GM21576 (cell line): ENCODE data around the gene LRCH1.

Experiments used
- ATAC-seq: cut with Tn5 transposase; IDR thresholded peaks from one replicate; pipeline ENCODE4 v1.9.1; 2021; ENCODE audit warnings: mild to moderate bottlenecking, moderate library complexity; ENCODE audit not compliant: unreplicated experiment

The LRCH1 gene

DNA sequence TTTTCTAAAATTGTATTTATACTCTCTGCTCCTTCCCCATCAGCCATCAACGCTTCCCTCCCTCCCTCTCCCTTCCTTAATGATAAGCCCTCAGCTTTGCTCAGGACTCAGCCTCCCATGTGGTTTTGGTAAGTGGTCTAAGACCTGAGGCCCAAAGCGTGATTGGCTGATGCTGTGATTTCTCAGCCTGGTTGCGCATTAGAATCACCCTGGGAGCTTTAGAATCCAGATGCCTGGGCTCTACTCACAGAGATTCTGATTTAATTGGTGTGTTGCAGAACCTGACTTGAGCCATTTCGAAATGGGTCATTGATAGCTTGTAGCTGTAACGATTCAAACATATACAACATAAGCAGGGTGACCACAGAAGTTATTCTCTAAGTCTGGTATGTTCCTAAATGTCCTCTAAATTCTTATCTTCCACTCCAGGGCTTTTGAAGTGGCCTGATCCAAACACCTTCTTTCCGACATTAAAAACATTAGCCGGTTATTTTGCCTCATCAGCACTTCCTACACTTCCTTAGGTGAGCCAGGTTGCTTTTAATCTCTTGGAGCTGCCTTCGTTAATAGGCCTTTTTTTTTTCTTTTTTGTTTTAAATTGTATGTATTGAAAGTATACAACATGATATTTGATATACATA lies 60.6 kb downstream of the LRCH1 start:
- ATAC-seq = no peak

DNA sequence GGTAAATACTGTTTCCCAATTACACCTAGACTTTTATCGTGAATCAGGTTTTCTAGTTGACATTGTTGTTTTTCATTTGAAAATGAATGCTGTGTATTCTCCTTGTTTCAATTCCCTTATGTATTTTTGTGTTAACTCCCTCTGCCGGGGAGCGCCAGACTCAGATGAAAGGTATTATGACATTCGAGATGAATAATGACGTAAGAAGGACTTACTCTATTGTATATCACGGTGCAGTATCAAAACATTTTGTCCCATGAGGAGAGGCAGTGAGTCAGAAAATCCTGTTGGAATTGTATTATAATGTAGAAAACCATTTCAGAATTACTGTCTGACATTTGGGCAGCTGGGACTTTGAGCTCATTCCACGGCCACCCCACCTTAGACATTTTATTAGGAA lies 61.6 kb downstream of the LRCH1 start:
- ATAC-seq = no peak

DNA sequence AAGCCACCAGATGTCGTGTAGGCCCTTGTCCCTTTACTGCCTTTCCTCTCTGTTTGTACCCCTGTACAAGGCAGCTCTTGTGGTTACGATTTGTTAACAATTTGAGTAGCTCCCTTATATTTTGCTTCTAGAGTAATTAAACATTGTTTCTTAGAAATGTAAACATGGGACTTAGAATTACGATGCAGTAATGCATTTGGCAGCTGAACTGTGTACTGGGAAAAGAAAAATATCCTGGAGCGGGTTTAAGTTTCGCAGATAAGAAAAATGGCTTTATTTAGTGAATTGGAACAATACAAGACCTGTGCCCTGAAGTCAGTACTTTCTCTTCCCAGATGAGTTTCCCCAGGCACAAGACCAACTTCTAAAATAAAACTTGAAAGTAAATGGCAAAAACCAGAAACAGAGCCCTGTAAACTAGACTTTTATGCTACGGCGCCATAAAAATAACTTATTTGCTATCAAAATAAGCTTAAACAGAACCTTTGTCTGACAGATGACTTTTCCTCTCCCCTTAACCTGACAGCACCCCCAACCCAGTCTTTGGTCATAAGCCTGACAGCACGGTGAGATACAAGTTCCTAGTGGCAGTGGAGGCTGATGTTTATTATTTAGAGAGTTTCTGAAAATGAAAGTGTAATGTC lies 63.0 kb downstream of the LRCH1 start:
- ATAC-seq = no peak

DNA sequence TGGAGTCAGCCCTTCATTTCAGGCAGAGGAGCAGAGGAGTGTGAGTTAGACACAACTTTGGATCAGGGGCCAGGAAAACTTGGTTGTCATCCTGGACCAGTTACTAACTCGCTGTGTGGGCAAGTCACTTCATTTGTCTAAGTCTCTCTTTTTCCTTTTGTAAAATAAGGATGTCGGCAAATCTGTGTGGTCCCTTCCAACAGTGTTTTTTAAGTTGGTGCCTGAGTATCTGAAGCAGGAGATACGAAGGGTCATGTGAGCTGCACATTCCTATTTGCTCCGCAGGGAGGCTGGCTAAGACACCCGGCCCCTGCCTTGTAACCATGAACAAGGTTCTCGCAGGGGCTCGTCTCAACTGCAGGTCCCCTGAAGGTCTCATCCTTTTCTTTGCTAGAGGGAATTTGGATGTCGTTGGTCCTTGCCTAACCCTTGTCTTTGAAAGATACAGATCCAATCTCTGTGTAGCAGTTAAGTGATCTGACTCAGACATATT lies 64.3 kb downstream of the LRCH1 start:
- ATAC-seq = no peak

DNA sequence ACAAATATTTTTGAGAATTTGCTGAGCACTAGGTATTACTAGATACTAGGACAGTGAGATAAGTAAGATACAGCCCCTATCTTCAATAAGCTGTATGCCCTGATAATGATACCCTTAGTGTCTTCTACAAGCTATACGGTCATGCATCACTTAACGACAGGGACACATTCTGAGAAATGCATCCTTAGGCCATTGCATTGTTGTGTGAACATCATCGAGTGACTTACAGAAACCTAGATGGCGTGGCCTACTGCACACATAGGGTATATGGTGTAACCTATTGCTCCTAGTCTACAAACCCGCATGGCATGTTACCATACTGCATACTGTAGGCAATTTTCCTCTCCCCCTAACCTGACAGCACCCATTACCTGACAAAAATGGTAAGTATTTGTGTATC lies 64.9 kb downstream of the LRCH1 start:
- ATAC-seq = no peak

DNA sequence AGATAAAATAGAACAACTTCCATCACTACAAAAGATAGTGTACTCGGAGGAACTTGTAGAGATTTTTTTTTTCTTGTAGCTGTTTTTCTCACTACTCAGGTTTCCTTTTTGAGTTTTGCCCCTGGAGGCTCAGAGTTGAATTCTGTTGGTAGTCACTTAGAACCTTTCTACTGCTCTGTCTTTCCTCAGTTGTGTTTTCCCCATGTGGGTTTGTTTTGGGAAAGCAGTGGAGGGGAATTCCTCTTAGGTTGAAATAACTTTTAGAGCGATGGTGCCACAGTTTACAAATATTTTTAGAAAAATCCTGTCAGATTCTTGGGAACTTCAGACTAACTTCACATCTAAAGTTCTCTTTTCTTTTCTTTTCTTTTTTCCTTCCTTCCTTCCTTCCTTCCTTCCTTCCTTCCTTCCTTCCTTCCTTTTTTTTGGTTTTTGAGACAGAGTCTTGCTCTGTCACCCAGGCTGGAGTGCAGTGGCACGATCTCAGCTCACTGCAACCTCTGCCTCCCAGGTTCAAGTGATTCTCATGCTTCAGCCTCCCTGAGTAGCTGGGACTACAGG lies 65.8 kb downstream of the LRCH1 start:
- no peak for ATAC-seq

DNA sequence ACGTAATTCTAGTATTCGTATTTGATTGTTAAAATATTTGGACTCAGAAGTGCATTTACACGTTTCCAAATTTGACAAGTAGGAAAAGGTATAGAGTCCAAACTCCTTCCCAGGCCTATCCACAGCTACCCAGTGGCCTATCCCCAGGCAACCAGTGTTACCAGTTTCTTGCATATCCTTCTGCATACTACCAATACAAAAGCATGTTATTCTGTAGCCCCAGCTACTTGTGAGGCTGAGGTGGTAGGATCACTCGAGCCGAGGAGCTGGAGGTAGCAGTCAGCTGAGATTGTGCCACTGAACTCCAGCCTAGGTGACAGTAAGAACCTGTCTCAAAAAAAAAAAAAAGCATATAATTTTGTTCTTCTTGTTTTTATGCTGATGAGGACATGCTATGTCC lies 67.1 kb downstream of the LRCH1 start:
- no peak for ATAC-seq

DNA sequence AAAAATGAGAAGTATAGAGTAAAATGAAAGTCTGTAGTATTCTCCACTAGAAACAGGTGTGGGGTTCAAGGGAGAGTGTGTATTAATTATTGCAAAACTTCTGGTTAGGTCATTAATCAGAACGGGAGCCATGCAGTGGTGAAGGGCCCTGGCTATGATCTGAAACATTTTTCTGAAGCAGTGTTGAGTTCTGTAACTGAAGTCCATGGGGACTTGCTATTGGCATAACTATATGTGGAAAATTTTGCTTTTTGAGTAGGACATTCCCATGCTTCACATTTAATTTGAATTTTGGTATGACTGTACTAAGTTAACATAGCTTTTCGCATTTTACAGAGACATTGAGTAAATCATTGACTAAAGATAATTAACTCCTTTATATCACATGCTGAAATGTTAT lies 67.5 kb downstream of the LRCH1 start:
- no peak for ATAC-seq

DNA sequence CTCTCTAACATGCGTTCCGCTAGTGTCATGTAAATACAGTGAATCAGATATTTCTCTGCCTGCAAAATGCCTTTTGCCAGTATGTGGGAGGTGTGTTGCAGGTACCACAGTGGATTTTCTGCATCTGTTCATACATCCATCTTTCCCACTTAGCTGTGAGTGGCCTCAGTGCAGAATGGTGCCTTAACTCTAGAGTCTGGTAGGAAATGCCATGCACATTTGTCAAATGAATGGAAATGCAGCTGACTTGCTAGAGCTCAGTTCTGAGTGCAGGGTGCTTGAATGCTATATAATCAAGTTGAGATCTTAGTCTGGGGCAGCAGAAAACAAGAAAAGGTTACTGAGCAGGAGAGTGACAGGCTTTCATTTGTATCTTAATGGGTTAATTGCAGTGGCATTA lies 68.2 kb downstream of the LRCH1 start:
- no peak for ATAC-seq

DNA sequence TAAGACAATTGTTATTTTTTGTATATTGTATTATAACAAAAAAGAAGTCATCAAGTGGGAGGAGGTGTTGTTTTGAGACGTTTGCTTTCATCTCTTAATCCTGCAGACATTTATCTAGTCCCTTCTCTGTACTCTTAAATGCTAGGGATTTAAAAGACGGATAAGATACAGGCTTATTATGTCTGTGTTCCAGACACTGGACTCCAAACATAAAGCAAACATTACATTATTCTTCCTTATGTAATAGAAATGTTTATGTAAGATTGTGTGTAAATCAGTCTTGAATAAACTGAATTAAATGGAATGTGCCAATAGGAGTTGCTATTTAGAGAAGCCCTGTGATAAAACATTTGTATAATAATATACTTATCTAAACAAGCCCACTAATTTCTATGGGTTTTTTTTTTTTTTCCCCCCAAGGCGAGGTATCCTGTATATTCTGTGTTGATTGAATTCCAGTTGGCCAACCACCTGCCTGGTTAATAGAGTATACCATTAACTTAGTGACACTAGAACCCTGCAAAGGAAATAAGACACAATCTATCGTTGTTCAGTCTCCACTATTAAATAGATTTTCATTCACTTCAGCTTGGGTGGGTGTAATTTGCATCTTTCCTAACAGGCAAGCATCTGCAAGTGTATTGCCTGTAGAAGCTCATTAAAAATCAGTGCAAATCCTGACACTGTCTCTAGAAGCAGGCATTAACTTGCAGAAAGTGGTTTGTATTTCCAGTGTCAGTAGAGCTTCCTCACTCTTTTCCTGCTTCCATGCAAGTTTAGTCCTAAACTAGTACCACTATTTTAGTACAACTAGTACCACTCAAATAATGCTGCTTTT lies 69.0 kb downstream of the LRCH1 start:
- ATAC-seq = no peak

DNA sequence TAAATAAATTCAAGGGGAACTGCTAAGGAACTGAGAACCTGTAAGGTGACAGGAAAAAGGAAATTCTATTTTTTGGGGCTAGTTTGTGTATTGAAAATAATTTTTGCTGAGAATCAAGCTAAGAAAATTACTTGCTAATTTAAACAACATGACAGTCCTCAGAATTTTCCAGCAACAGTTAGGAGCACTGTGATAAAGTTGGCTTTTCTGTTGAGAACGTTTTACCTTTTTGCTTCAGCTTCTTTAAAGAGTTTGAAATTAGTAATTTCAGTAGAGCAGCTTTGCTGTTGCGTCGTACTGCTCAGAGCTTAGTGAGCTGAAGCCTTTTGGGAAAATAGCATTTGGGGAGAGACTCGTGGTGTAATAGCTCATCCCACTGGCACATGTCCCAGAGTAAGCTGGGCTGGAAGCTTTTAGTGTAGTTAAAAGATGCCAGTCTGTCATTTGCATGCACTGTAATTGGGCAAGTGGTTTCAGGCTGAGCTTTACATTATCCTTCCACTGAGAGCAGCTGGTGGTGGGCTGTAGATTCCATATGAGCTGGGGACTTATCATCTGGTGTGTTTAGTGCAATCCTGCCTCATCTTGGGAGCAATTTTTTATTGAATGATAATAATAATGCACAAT lies 69.8 kb downstream of the LRCH1 start:
- ATAC-seq = no peak

DNA sequence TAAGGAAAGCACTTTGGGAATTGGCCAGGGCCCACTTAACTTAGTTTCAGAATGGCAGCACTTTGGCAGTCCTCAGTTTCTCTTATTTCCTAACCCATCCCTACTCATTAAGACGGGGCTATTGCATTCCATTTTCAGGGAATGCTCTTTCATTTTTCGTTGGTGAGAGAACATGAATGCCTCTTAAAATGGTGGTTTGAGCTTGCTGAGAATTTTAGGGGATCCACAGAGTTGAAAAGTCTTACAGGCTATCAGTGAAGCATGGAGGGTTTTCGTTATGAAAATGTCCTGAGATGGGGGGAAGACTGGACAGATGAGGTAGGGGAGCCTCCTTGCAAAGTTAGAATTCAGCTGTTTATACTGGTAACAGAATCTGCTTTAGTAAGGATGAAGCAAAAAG lies 71.4 kb downstream of the LRCH1 start:
- ATAC-seq = no peak

DNA sequence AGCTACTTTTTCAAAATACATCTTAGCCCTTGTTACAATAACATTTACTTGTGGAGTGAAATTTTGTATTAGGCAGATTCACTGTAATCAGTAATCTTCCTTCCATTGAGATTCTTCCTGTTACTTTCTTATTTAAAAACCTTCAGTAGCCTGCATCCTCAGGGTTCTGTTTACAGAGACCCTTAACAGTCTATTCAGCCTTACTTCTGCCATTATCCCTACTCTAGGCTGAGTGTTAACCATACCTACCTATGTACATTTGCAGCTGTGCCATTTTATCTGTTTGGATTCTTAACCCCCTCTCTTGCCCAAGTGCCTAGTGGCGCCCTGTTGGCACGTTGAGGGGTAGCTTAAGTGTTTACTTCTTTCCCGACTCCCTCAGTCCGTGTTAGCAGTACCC lies 71.9 kb downstream of the LRCH1 start:
- ATAC-seq = no peak

DNA sequence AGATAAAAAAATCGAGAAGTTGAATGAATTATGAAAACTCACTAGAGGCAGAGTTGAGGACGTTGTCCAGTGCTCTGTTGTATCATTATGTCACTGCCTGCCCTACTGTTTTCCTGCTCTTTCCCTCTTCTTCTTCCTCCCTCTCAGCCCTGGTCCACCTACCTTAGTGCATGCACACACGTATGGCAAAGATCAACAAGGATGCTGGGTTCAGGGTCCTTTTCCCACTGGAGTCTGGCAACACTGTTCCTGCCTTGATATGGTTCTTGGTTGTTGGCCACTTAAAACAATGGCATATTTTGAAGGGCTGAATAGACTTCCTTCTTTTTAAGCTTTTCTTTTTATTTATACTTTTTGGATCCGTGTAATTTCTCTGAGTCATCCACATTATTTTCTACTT lies 74.5 kb downstream of the LRCH1 start:
- no peak for ATAC-seq

DNA sequence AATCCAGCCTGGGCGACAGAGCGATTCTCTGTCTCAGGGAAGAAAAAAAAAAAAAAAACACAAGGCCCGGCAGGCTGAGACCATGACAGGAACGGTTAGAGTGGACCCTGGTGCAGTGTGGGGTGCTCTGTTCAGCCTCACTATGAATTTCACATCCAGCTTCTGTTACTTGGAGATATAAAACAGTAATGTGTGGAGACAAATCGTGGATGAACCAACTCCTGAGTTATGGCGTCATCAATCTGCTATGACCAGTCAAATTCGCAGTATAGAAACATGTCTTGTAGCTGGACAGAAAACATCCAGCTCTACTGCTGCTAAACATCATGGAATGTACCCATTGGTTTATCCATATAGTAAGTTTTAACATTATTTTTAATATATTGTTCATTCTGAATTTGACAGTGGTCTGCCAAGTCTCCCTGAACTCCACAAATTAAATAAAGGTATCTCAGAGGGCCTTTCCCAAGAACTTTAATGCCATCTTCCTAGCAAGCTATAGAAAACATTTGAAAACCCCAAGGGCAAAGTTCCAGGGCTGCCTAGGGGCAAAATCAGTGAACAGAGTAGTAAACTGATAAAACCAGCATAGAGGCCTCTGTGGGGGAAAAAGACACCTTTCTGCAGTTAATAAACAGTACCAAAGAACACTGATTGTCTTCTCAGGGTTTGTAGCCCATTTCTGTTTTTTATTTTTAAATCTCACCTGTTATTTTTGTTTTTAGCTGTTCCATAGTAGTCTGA lies 75.8 kb downstream of the LRCH1 start:
- ATAC-seq = no peak

DNA sequence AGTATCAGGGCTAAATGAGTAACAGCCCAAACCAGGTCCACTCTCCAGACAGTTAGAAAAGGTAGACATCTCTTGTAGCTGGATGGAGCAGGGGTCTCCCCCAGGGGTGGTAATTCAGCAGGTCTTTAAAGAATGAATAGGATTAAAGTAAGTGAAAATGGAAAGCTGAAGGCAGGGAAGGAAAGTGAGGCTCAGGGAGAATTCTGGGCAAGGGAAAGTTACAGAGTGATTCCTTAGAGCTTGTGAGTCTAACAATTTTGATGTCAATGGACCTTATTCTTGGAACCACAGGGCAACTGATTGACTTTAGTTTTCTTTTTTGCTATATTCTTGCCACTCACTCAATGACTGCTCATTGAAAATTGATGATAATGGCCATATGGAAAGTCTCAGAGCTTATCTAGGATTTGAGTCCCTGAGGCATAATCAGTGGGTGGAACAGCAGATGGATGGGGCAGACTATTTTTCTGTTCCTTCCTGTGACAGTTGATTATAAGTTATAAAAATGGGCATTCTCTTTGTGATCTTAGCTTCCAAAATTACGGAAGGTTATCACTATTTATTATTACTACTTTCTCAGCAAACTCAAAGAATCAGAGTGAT lies 76.9 kb downstream of the LRCH1 start:
- no peak for ATAC-seq

DNA sequence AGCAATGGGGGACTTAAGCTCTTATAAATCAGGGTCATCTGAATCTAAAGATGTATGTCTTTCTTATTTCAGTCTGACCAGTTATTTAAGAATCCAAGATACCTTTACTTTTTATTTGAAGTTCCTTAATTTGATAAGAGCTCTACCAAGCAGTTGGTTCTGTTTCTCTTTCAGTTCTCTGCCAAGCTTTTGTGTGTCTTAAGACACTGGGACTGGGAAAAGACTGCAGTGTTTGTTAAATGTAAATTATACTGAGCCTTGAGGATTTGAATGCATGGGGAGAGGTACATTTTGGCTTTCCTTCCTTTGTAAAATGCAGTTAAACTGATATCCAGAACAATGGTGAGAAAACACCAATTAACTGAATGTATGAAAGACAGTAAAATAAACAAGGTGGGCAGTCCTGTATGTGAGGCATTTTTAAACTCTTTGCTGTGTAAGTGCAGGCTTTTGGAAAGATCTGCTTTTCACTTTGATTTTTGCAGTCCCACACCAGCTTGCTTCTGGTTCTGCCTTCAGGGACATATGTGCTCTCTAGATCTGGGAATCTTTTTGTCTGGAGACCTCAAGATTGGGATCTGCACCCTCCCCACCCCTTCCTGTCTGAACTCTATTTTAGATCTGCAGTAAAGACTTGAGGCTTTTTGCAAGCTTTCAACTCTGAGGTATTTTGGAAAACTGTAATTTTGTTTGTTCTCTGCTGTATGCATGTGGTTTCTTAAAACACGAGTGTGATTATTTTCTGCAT lies 77.6 kb downstream of the LRCH1 start:
- no peak for ATAC-seq

DNA sequence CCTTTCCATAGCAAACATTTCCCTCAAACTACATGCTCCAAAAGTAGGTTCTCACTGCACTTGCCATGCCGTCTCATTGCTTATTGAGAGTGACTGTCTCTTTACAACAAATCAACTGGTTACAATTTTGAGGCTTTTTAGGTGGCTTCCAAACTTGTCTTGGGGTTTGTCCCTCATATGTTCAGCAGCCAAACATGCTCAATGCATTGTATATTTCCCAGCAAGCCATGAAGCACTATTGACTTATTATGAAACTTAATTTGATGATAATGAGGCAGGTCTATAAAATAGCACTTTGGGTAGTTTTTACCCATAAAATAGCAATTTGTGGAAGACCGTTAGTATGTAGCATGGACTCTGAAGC lies 78.2 kb downstream of the LRCH1 start:
- no peak for ATAC-seq

DNA sequence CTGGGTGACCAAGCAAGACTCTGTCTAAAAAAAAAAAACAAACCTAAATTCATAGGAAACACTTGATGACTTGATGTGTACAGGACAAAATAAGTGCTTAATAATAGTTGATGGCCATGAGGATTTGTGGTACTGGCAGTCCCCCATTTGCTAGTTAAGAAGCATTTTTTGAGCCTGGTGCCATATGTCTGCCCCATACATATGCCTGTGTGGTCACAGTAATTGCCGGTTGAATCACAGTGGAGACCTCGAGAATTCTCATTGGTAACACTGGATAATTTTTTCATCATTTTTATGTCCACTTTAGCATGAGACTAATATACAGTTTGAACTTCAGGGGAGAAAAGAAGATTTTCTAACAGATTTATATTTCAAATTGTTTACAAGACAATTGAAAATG lies 79.2 kb downstream of the LRCH1 start:
- ATAC-seq = no peak

DNA sequence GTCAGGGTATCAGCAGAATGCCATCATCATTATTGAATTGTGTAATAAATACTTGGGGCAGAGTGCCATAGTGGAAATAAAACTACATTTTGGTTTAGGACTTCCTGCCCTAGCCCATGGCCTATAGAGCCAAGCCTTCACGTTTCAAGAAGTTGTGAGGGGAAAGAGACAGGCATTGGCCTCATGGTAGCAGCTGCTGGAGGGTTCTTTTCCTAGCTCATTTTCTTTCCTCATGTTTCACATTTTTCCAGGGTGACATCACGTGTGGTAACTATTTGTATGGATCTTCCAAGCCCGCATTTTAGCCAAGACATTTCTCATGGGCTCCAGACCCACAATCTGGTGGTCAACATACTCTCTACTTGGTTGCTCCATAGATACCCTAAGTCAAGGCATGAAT lies 80.4 kb downstream of the LRCH1 start:
- no peak for ATAC-seq
